Myocyte (in vitro differentiated cells): ENCODE results near the gene VPS18. TPM values are rescaled to one million over a fixed set of nuclear protein-coding genes. Genes with fewer than 3 reads are reported as not detected.

ENCODE experiments used
- DNase-seq: peaks from one replicate; pipeline ENCODE4 v3.0.0-alpha.2; 2012; ENCODE audit warnings: low read depth
- total RNA-seq: library from RNA; depleted of rRNA; stranded (reverse); fragments of >200 nt; gene quantifications from 2 replicates; pipeline ENCODE4 v1.2.3, GENCODE V29; 2014

Gene VPS18
- total RNA-seq, 1 donor from 2014 or later: 43.3 TPM

- no peak for DNase-seq
These were observed 5.4 kb downstream of the VPS18 start for GRCh38 chr15:40899536-40900207.

GRCh38 chr15:40900256-40901052 is 6.2 kb downstream of the VPS18 start:
- no peak for DNase-seq

GRCh38 chr15:40901053-40901443 is 6.8 kb downstream of the VPS18 start:
- DNase-seq: no peak

GRCh38 chr15:40902605-40903561 is 8.6 kb downstream of the VPS18 start:
- DNase-seq: no peak

- no peak for DNase-seq
These were observed 10.4 kb downstream of the VPS18 start for GRCh38 chr15:40904552-40905201.

- peak; percentile 98 for DNase-seq
These were observed 12.1 kb downstream of the VPS18 start for GRCh38 chr15:40906091-40906990.

- DNase-seq: peak; percentile 32
These were observed 12.9 kb downstream of the VPS18 start for GRCh38 chr15:40906991-40907802.

GRCh38 chr15:40908095-40908494 is 13.8 kb downstream of the VPS18 start:
- no peak for DNase-seq

GRCh38 chr15:40909662-40910630 is 15.7 kb downstream of the VPS18 start:
- DNase-seq: no peak

GRCh38 chr15:40911141-40911540 is 16.9 kb downstream of the VPS18 start:
- no peak for DNase-seq

GRCh38 chr15:40911693-40912092 is 17.4 kb downstream of the VPS18 start:
- DNase-seq: no peak

GRCh38 chr15:40912478-40912877 is 18.2 kb downstream of the VPS18 start:
- DNase-seq: no peak

GRCh38 chr15:40914013-40914412 is 19.8 kb downstream of the VPS18 start:
- no peak for DNase-seq

GRCh38 chr15:40914486-40914885 is 20.2 kb downstream of the VPS18 start:
- DNase-seq: no peak

GRCh38 chr15:40915116-40915661 is 20.9 kb downstream of the VPS18 start:
- DNase-seq: no peak

- no peak for DNase-seq
These were observed 21.4 kb downstream of the VPS18 start for GRCh38 chr15:40915679-40916078.

GRCh38 chr15:40917585-40917984 is 23.3 kb downstream of the VPS18 start:
- no peak for DNase-seq
